ENCODE data around the gene SMAGP. TPM values are rescaled to one million over a fixed set of nuclear protein-coding genes. Genes with fewer than 3 reads are reported as not detected.
A peak's percentile ranks its signal among the peaks of the same experiment; 100 is the strongest.
"Not testable (repeated sequence)": the region's sequence is repeated elsewhere in the genome, so short reads cannot be mapped to it uniquely, and the experiment has no call there.

SMAGP gene
- total RNA-seq, 4 donors from 2014 or later = 31.6 to 68.7 (median 46.8) TPM

GRCh38 chr12:51269174-51270066 lies 795 bp downstream of the SMAGP start:
- H3K27me3 ChIP-seq = no peaks in the 10 kb centered on the region
- peak overlapping the region; percentile 89 for H3K27ac ChIP-seq
- TF ChIP-seq POLR2A (IDR thresholded peaks at IDR 0.05) (no peak), CTCF (IDR thresholded peaks at IDR 0.05) (peak; percentile 21 to 41)
- H3K36me3 ChIP-seq = no peaks in the 10 kb centered on the region
- H3K4me1 ChIP-seq = peaks cover 18% of the 10 kb centered on the region
- 23% methylated on average over 20 of the region's 59 CpGs for WGBS
- no peaks in the 10 kb centered on the region for H3K9me3 ChIP-seq
- peak; percentile 70 to 82 for DNase-seq (ENCODE audit: low spot score in 2 of 2)
- H3K4me3 ChIP-seq = peak overlapping the region; percentile 90

- no peaks in the 10 kb centered on the region for H3K36me3 ChIP-seq
- no peaks in the 10 kb centered on the region for H3K27me3 ChIP-seq
- TF ChIP-seq POLR2A (IDR thresholded peaks at IDR 0.05) (no peak), CTCF (IDR thresholded peaks at IDR 0.05) (no peak), POLR2AphosphoS5 (IDR thresholded peaks at IDR 0.05) (no peak), EP300 (IDR thresholded peaks at IDR 0.05) (no peak)
- no peaks in the 10 kb centered on the region for H3K9me3 ChIP-seq
- H3K4me3 ChIP-seq = no peak overlapping the region
- H3K27ac ChIP-seq = no peak overlapping the region
- peaks cover 22% of the 10 kb centered on the region for H3K4me1 ChIP-seq
- no peak for DNase-seq (ENCODE audit: low spot score in 2 of 2)
These were observed 5.2 kb downstream of the SMAGP start for GRCh38 chr12:51265024-51265423.

DNA sequence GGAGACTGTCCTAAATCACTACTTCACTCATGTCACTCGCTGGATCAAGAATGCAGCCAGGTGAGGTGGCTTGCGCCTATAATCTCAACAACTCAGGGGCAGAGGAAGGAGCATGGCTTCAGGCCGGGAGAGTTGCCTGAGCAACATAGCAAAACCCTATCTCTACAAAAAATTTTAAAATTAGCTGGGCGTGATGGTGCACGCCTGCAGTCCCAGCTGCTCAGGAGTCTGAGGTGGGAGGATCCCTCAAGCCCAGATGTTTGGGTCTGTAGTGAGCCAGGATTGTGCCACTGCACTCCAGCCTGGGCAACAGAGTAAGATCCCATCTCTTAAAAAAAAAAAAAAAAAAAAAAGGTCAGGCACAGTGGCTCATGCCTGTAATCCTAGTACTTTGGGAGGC lies 5.9 kb downstream of the SMAGP start:
- WGBS = 68% methylated on average over 5 of the region's 5 CpGs
- Histone ChIP-seq H3K27me3 (no peaks in the 10 kb centered on the region), H3K4me1 (peaks cover 16% of the 10 kb centered on the region), H3K9me3 (no peaks in the 10 kb centered on the region), H3K4me3 (no peak overlapping the region), H3K36me3 (no peaks in the 10 kb centered on the region), H3K27ac (no peak overlapping the region)
- DNase-seq (ENCODE audit: low spot score in 2 of 2) = peak in 1 of 2 donors; percentile 25
- no peak for TF ChIP-seq POLR2AphosphoS5 (IDR thresholded peaks at IDR 0.05)
- no peak for TF ChIP-seq POLR2A (IDR thresholded peaks at IDR 0.05)
- TF ChIP-seq CTCF (IDR thresholded peaks at IDR 0.05) = no peak
- no peak for TF ChIP-seq EP300 (IDR thresholded peaks at IDR 0.05)

DNA sequence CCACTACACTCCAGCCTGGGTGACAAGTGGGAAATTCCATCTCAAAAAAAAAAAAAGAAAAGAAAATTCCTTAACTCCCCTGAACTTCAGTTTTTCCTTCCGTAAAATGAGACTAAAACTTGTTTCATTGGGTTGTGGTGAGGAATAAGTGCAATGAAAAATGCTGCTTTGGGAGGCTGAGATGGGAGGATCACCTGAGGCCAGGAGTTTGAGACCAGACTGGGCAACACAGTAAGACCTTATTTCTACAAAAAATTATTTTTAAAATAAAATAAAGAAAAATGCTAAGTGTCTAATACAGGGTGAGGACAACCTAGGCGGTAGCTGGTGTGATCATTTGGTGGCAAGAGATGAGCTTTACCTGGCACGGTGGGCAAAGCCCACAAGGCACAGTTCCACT lies 6.9 kb downstream of the SMAGP start:
- H3K4me3 ChIP-seq = no peak overlapping the region
- H3K9me3 ChIP-seq = no peaks in the 10 kb centered on the region
- no peaks in the 10 kb centered on the region for H3K36me3 ChIP-seq
- 93% methylated on average over 3 of the region's 3 CpGs for WGBS
- H3K4me1 ChIP-seq = peaks cover 11% of the 10 kb centered on the region
- no peak for TF ChIP-seq CTCF (IDR thresholded peaks at IDR 0.05)
- H3K27ac ChIP-seq = no peak overlapping the region
- DNase-seq (ENCODE audit: low spot score in 2 of 2) = peak in 1 of 2 donors; percentile 7
- H3K27me3 ChIP-seq = no peaks in the 10 kb centered on the region

- peak in 1 of 2 donors; percentile 65 for DNase-seq (ENCODE audit: low spot score in 2 of 2)
- no peak overlapping the region for H3K27ac ChIP-seq
These were observed 7.4 kb downstream of the SMAGP start for GRCh38 chr12:51262758-51263177.

DNA sequence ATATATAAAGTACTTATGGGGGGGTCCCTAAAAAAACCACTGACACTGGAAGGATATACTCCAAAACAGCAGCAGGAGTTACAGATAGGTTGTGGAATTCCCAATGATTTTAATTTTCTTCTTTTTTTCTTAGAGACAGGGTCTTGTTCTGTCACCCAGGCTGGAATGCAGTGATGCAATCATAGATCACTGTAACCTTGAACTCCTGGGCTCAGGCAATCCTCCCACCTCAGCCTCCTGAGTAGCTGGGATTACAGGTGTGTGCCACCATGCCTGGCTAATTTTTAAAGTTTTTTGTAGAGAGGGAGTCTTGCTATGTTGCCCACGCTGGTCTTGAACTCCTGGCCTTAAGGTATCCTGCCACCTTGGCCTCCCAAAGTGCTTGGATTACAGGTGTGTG lies 10.6 kb downstream of the SMAGP start:
- peaks cover 15% of the 10 kb centered on the region for H3K36me3 ChIP-seq
- H3K9me3 ChIP-seq; H3K4me3 ChIP-seq; DNase-seq (ENCODE audit: low spot score in 2 of 2); H3K27me3 ChIP-seq; H3K27ac ChIP-seq: not testable (repeated sequence)
- H3K4me1 ChIP-seq = peaks cover 11% of the 10 kb centered on the region
- WGBS = 100% methylated on average over 1 of the region's 1 CpG

More at GRCh38 chr12:51262758-51263177, 7.4 kb downstream of the SMAGP start:
- no peak for TF ChIP-seq EP300 (IDR thresholded peaks at IDR 0.05)
- TF ChIP-seq CTCF (IDR thresholded peaks at IDR 0.05) = peak in 1 of 2 donors; percentile 26
- no peaks in the 10 kb centered on the region for H3K27me3 ChIP-seq
- peaks cover 11% of the 10 kb centered on the region for H3K4me1 ChIP-seq
- WGBS = 47% methylated on average over 7 of the region's 7 CpGs
- H3K36me3 ChIP-seq = peaks cover 6% of the 10 kb centered on the region
- H3K9me3 ChIP-seq = no peaks in the 10 kb centered on the region
- H3K4me3 ChIP-seq = no peak overlapping the region

All from suprapubic skin (tissue), 4 donors.